ENCODE results near the gene TF. TPM values are rescaled to one million over a fixed set of nuclear protein-coding genes. Genes with fewer than 3 reads are reported as not detected.

TF gene
- total and polyA plus RNA-seq, 10 donors = 1.7 to 81.8 (median 3.9) TPM

DNA sequence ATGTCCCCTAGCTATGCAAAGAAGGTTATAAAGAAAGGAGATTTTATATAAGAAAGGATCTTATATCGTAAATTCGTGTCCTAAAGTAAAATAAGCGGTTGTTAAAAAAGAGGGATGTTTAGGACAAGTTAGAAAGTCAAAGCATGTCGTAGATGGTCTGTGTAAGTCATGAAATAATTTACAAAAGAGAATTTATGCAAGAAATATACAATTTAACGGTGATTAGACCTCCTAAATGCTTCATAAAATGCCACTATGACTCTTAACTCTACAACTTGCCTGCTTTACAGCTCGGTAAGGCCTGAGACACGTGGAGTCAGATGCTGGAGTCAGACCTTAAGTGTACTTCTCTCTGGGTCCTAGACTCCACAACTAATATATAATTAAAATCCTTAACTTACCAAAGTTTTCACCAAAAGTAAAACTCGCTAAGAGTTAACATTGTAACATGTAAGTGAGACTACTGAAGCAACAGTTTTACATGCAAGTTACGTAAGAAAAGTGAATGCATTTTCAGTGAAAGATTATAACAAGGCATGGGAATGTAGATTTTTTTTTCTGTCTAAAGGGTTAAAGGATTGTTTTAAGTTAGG, 46.1 kb downstream of the TF start:
- Histone ChIP-seq H3K27ac (no peak overlapping the region), H3K4me1 (peaks cover 0 to 12% (median 0%) of the 10 kb centered on the region in 6 donors), H3K4me3 (no peak overlapping the region), H3K27me3 (replicated peaks in 1 of 7) (peaks cover 0 to 20% (median 0%) of the 10 kb centered on the region in 7 donors), H3K36me3 (no peaks in the 10 kb centered on the region), H3K9me3 (peaks cover 0 to 44% (median 31%) of the 10 kb centered on the region in 8 donors)
- DNase-seq = no peak
- intact Hi-C loops (cut with DNase I; ENCODE audit: low total_unique reads) = no loop called here
- TF ChIP-seq POLR2A (IDR thresholded peaks at IDR 0.05) = no peak
- no peak for TF ChIP-seq POLR2AphosphoS5 (IDR thresholded peaks at IDR 0.05)
- no peak for TF ChIP-seq CTCF (IDR thresholded peaks at IDR 0.05 in 8 of 11, conservative IDR thresholded peaks at IDR 0.05 in 3 of 11)
- 56 to 74% (median 62%) methylated on average over 9 of the region's 9 CpGs for WGBS, 5 donors

- Histone ChIP-seq H3K36me3 (no peaks in the 10 kb centered on the region), H3K9me3 (peaks cover 0 to 22% (median 12%) of the 10 kb centered on the region in 8 donors), H3K4me3 (no peak overlapping the region), H3K27me3 (replicated peaks in 1 of 7) (peaks cover 0 to 27% (median 0%) of the 10 kb centered on the region in 7 donors), H3K4me1 (no peaks in the 10 kb centered on the region), H3K27ac (no peak overlapping the region)
- TF ChIP-seq CTCF (IDR thresholded peaks at IDR 0.05 in 8 of 11, conservative IDR thresholded peaks at IDR 0.05 in 3 of 11) (no peak), POLR2AphosphoS5 (IDR thresholded peaks at IDR 0.05) (no peak), POLR2A (IDR thresholded peaks at IDR 0.05) (no peak)
- 80 to 93% (median 88%) methylated on average over 3 of the region's 3 CpGs for WGBS, 5 donors
- intact Hi-C loops (cut with DNase I; ENCODE audit: low total_unique reads) = no loop called here
- DNase-seq = no peak
These were observed 51.4 kb downstream of the TF start for GRCh38 chr3:133797396-133798105.

GRCh38 chr3:133799794-133800585, 53.8 kb downstream of the TF start:
- Histone ChIP-seq H3K4me3 (no peak overlapping the region), H3K36me3 (no peaks in the 10 kb centered on the region), H3K9me3 (no peaks in the 10 kb centered on the region), H3K4me1 (peaks cover 0 to 2% (median under 1%) of the 10 kb centered on the region in 6 donors), H3K27me3 (replicated peaks in 1 of 7) (peaks cover 0 to 15% (median 0%) of the 10 kb centered on the region in 7 donors), H3K27ac (no peak overlapping the region)
- TF ChIP-seq POLR2AphosphoS5 (IDR thresholded peaks at IDR 0.05) (no peak), POLR2A (IDR thresholded peaks at IDR 0.05) (no peak), CTCF (IDR thresholded peaks at IDR 0.05 in 8 of 11, conservative IDR thresholded peaks at IDR 0.05 in 3 of 11) (no peak)
- WGBS, 5 donors = 49 to 52% (median 51%) methylated on average over 7 of the region's 7 CpGs
- intact Hi-C loops (cut with DNase I; ENCODE audit: low total_unique reads) = loop anchor here (10.0 kb wide), 1 partner anchor 135 kb away; the partner anchor contains the start of gene TOPBP1
- DNase-seq = no peak
